Activated naive CD4-positive, alpha-beta T cell treated with anti-CD3 and anti-CD28 coated beads, Interleukin-2, amount 10 ng/mL, durations not matched to agents 7 days and 5 days (primary cell): Measurements from ENCODE around the gene SORBS2.
"Not testable (repeated sequence)": the region's sequence is repeated elsewhere in the genome, so short reads cannot be mapped to it uniquely, and the experiment has no call there.

Experiments used
- CTCF ChIA-PET: fragments of 350-600 bp; sonication (Branson Sonifier 250); formaldehyde crosslinking; loops from one replicate; lab custom pipeline; 2021; ENCODE audit warnings: antibody characterized with exemption; lab: Charles Lee
- DNase-seq: peaks from one replicate; pipeline ENCODE4 v3.0.0-alpha.2; 2020
- H3K27ac Mint-ChIP-seq: one replicate; pipeline ENCODE4 v1.8.0; 2021; ENCODE audit warnings: mild to moderate bottlenecking, moderate library complexity, mixed read lengths
- H3K27me3 Mint-ChIP-seq: one replicate; pipeline ENCODE4 v1.8.0; 2021; ENCODE audit warnings: mild to moderate bottlenecking, mixed read lengths
- H3K36me3 Mint-ChIP-seq: one replicate; pipeline ENCODE4 v1.8.0; 2021; ENCODE audit warnings: mixed read lengths
- H3K4me1 Mint-ChIP-seq: one replicate; pipeline ENCODE4 v1.8.0; 2021; ENCODE audit warnings: mixed read lengths
- H3K4me3 Mint-ChIP-seq: one replicate; pipeline ENCODE4 v1.8.0; 2021; ENCODE audit warnings: mild to moderate bottlenecking, moderate library complexity, mixed read lengths
- H3K9me3 Mint-ChIP-seq: one replicate; pipeline ENCODE4 v1.8.0; 2021; ENCODE audit warnings: mixed read lengths

SORBS2 gene

GRCh38 chr4:185718578-185719499 lies 93.2 kb downstream of the SORBS2 start:
- H3K27me3 Mint-ChIP-seq: no peaks in the 10 kb centered on the region
- CTCF ChIA-PET: no interaction called here
- DNase-seq: no peak
- no peaks in the 10 kb centered on the region for H3K9me3 Mint-ChIP-seq
- no peaks in the 10 kb centered on the region for H3K36me3 Mint-ChIP-seq
- no peaks in the 10 kb centered on the region for H3K4me1 Mint-ChIP-seq
- no peak overlapping the region for H3K4me3 Mint-ChIP-seq
- no peak overlapping the region for H3K27ac Mint-ChIP-seq

- H3K27me3 Mint-ChIP-seq: peaks cover 3% of the 10 kb centered on the region
- no peaks in the 10 kb centered on the region for H3K4me1 Mint-ChIP-seq
- no peaks in the 10 kb centered on the region for H3K9me3 Mint-ChIP-seq
- CTCF ChIA-PET: no interaction called here
- H3K27ac Mint-ChIP-seq: no peak overlapping the region
- no peak for DNase-seq
- H3K36me3 Mint-ChIP-seq: no peaks in the 10 kb centered on the region
- H3K4me3 Mint-ChIP-seq: no peak overlapping the region
These were observed 94.6 kb downstream of the SORBS2 start for GRCh38 chr4:185717377-185717741.

GRCh38 chr4:185716577-185717376 lies 95.2 kb downstream of the SORBS2 start:
- Mint-ChIP-seq H3K4me3 (no peak overlapping the region), H3K4me1 (no peaks in the 10 kb centered on the region), H3K36me3 (no peaks in the 10 kb centered on the region), H3K27ac (no peak overlapping the region), H3K27me3 (peaks cover 3% of the 10 kb centered on the region), H3K9me3 (no peaks in the 10 kb centered on the region)
- CTCF ChIA-PET: no interaction called here
- DNase-seq: no peak

GRCh38 chr4:185716141-185716551 lies 95.8 kb downstream of the SORBS2 start:
- DNase-seq: no peak
- CTCF ChIA-PET: no interaction called here
- Mint-ChIP-seq H3K9me3 (no peaks in the 10 kb centered on the region), H3K36me3 (no peaks in the 10 kb centered on the region), H3K4me1 (no peaks in the 10 kb centered on the region), H3K4me3 (no peak overlapping the region), H3K27me3 (peaks cover 3% of the 10 kb centered on the region), H3K27ac (no peak overlapping the region)

- H3K9me3 Mint-ChIP-seq, H3K27ac Mint-ChIP-seq, DNase-seq, H3K4me3 Mint-ChIP-seq, H3K27me3 Mint-ChIP-seq, H3K4me1 Mint-ChIP-seq, H3K36me3 Mint-ChIP-seq, CTCF ChIA-PET: not testable (repeated sequence)
These were observed 97.5 kb downstream of the SORBS2 start for GRCh38 chr4:185714524-185714923.

GRCh38 chr4:185713731-185714130 lies 98.3 kb downstream of the SORBS2 start:
- DNase-seq: no peak
- Mint-ChIP-seq H3K27me3 (peaks cover 3% of the 10 kb centered on the region), H3K9me3 (no peaks in the 10 kb centered on the region), H3K36me3 (no peaks in the 10 kb centered on the region), H3K4me1 (no peaks in the 10 kb centered on the region), H3K27ac (no peak overlapping the region), H3K4me3 (no peak overlapping the region)
- CTCF ChIA-PET: no interaction called here

- no peak for DNase-seq
- H3K4me3 Mint-ChIP-seq: no peak overlapping the region
- H3K4me1 Mint-ChIP-seq: no peaks in the 10 kb centered on the region
- CTCF ChIA-PET: no interaction called here
- H3K9me3 Mint-ChIP-seq: no peaks in the 10 kb centered on the region
- no peaks in the 10 kb centered on the region for H3K36me3 Mint-ChIP-seq
- peaks cover 3% of the 10 kb centered on the region for H3K27me3 Mint-ChIP-seq
- H3K27ac Mint-ChIP-seq: no peak overlapping the region
These were observed 98.7 kb downstream of the SORBS2 start for GRCh38 chr4:185713272-185713671.

GRCh38 chr4:185712350-185713024 lies 99.5 kb downstream of the SORBS2 start:
- H3K4me1 Mint-ChIP-seq: no peaks in the 10 kb centered on the region
- peaks cover 3% of the 10 kb centered on the region for H3K27me3 Mint-ChIP-seq
- no peak for DNase-seq
- H3K27ac Mint-ChIP-seq: no peak overlapping the region
- no peak overlapping the region for H3K4me3 Mint-ChIP-seq
- no peaks in the 10 kb centered on the region for H3K9me3 Mint-ChIP-seq
- H3K36me3 Mint-ChIP-seq: no peaks in the 10 kb centered on the region
- CTCF ChIA-PET: no interaction called here

- H3K4me1 Mint-ChIP-seq: no peaks in the 10 kb centered on the region
- H3K27me3 Mint-ChIP-seq: peaks cover 3% of the 10 kb centered on the region
- H3K27ac Mint-ChIP-seq: no peak overlapping the region
- DNase-seq: no peak
- H3K9me3 Mint-ChIP-seq: no peaks in the 10 kb centered on the region
- no peak overlapping the region for H3K4me3 Mint-ChIP-seq
- no peaks in the 10 kb centered on the region for H3K36me3 Mint-ChIP-seq
- CTCF ChIA-PET: no interaction called here
These were observed 100.3 kb downstream of the SORBS2 start for GRCh38 chr4:185711726-185712125.

GRCh38 chr4:185710487-185710995 lies 101.5 kb downstream of the SORBS2 start:
- Mint-ChIP-seq H3K4me3 (no peak overlapping the region), H3K9me3 (no peaks in the 10 kb centered on the region), H3K36me3 (no peaks in the 10 kb centered on the region), H3K27ac (no peak overlapping the region), H3K4me1 (no peaks in the 10 kb centered on the region), H3K27me3 (peaks cover 3% of the 10 kb centered on the region)
- DNase-seq: no peak
- CTCF ChIA-PET: no interaction called here

- CTCF ChIA-PET: no interaction called here
- Mint-ChIP-seq H3K4me1 (no peaks in the 10 kb centered on the region), H3K27me3 (peaks cover 3% of the 10 kb centered on the region), H3K9me3 (peaks cover under 1% of the 10 kb centered on the region), H3K36me3 (no peaks in the 10 kb centered on the region), H3K27ac (no peak overlapping the region), H3K4me3 (no peak overlapping the region)
- DNase-seq: no peak
These were observed 102.0 kb downstream of the SORBS2 start for GRCh38 chr4:185709802-185710486.

- no peak overlapping the region for H3K4me3 Mint-ChIP-seq
- no peaks in the 10 kb centered on the region for H3K36me3 Mint-ChIP-seq
- H3K9me3 Mint-ChIP-seq: peaks cover 5% of the 10 kb centered on the region
- H3K27me3 Mint-ChIP-seq: peaks cover 3% of the 10 kb centered on the region
- no peak overlapping the region for H3K27ac Mint-ChIP-seq
- CTCF ChIA-PET: no interaction called here
- no peaks in the 10 kb centered on the region for H3K4me1 Mint-ChIP-seq
- DNase-seq: no peak
These were observed 103.6 kb downstream of the SORBS2 start for GRCh38 chr4:185708348-185708747.

GRCh38 chr4:185707622-185708021 lies 104.4 kb downstream of the SORBS2 start:
- H3K9me3 Mint-ChIP-seq, DNase-seq, H3K27ac Mint-ChIP-seq, CTCF ChIA-PET, H3K4me3 Mint-ChIP-seq, H3K4me1 Mint-ChIP-seq, H3K27me3 Mint-ChIP-seq, H3K36me3 Mint-ChIP-seq: not testable (repeated sequence)

- CTCF ChIA-PET: no interaction called here
- Mint-ChIP-seq H3K27ac (no peak overlapping the region), H3K9me3 (peaks cover 5% of the 10 kb centered on the region), H3K4me1 (no peaks in the 10 kb centered on the region), H3K27me3 (peaks cover 3% of the 10 kb centered on the region), H3K4me3 (no peak overlapping the region), H3K36me3 (no peaks in the 10 kb centered on the region)
- DNase-seq: no peak
These were observed 109.8 kb downstream of the SORBS2 start for GRCh38 chr4:185702147-185702663.
